ENCODE measurements around the gene NAE1. TPM values are rescaled to one million over a fixed set of nuclear protein-coding genes. Genes with fewer than 3 reads are reported as not detected.

Gene NAE1
- total RNA-seq, 1 donor from 2014 or later = 41.8 TPM

- intact Hi-C loops (cut with DNase I) = no loop called here
- H3K36me3 ChIP-seq = no peaks in the 10 kb centered on the region
- H3K27ac ChIP-seq = no peak overlapping the region
- H3K4me3 ChIP-seq = no peak overlapping the region
- H3K4me1 ChIP-seq = peaks cover 12% of the 10 kb centered on the region
- no peak for ATAC-seq
- no peak for TF ChIP-seq CTCF (IDR thresholded peaks at IDR 0.05)
- no peak for DNase-seq
- H3K27me3 ChIP-seq = peaks cover 26% of the 10 kb centered on the region
- H3K9me3 ChIP-seq = no peaks in the 10 kb centered on the region
These were observed 10.1 kb upstream of the NAE1 start for GRCh38 chr16:66840883-66841282.

- no peak for DNase-seq
- Histone ChIP-seq H3K36me3 (no peaks in the 10 kb centered on the region), H3K4me1 (peaks cover 4% of the 10 kb centered on the region), H3K27me3 (no peaks in the 10 kb centered on the region), H3K4me3 (no peak overlapping the region), H3K9me3 (no peaks in the 10 kb centered on the region), H3K27ac (no peak overlapping the region)
- intact Hi-C loops (cut with DNase I) = no loop called here
- no peak for ATAC-seq
- TF ChIP-seq CTCF (IDR thresholded peaks at IDR 0.05) = no peak
These were observed 4.0 kb upstream of the NAE1 start for GRCh38 chr16:66834746-66835145.

- intact Hi-C loops (cut with DNase I) = no loop called here
- Histone ChIP-seq H3K27me3 (no peaks in the 10 kb centered on the region), H3K4me3 (no peak overlapping the region), H3K36me3 (peaks cover 2% of the 10 kb centered on the region), H3K9me3 (no peaks in the 10 kb centered on the region), H3K27ac (no peak overlapping the region), H3K4me1 (peaks cover 18% of the 10 kb centered on the region)
- DNase-seq (no peak), ATAC-seq (no peak)
- TF ChIP-seq CTCF (IDR thresholded peaks at IDR 0.05) = no peak
These were observed 2.0 kb upstream of the NAE1 start for GRCh38 chr16:66832661-66833305.

- no peak for DNase-seq
- TF ChIP-seq CTCF (IDR thresholded peaks at IDR 0.05) = no peak
- no peak for ATAC-seq
- Histone ChIP-seq H3K27ac (no peak overlapping the region), H3K9me3 (no peaks in the 10 kb centered on the region), H3K36me3 (peaks cover 8% of the 10 kb centered on the region), H3K27me3 (no peaks in the 10 kb centered on the region), H3K4me3 (no peak overlapping the region), H3K4me1 (peaks cover 18% of the 10 kb centered on the region)
- intact Hi-C loops (cut with DNase I) = no loop called here
These were observed 1.4 kb upstream of the NAE1 start for GRCh38 chr16:66832190-66832589.

GRCh38 chr16:66824006-66824405 is 6.8 kb downstream of the NAE1 start:
- Histone ChIP-seq H3K27me3 (no peaks in the 10 kb centered on the region), H3K4me1 (peaks cover 7% of the 10 kb centered on the region), H3K4me3 (no peak overlapping the region), H3K36me3 (peaks cover 76% of the 10 kb centered on the region), H3K27ac (no peak overlapping the region), H3K9me3 (no peaks in the 10 kb centered on the region)
- intact Hi-C loops (cut with DNase I) = no loop called here
- DNase-seq (no peak), ATAC-seq (no peak)
- TF ChIP-seq CTCF (IDR thresholded peaks at IDR 0.05) = no peak

- H3K36me3 ChIP-seq = peaks cover 93% of the 10 kb centered on the region
- TF ChIP-seq CTCF (IDR thresholded peaks at IDR 0.05) = no peak
- DNase-seq = no peak
- no peaks in the 10 kb centered on the region for H3K4me1 ChIP-seq
- no peaks in the 10 kb centered on the region for H3K9me3 ChIP-seq
- no peak overlapping the region for H3K27ac ChIP-seq
- no peak for ATAC-seq
- no peak overlapping the region for H3K4me3 ChIP-seq
- no peaks in the 10 kb centered on the region for H3K27me3 ChIP-seq
- intact Hi-C loops (cut with DNase I) = no loop called here
These were observed 16.0 kb downstream of the NAE1 start for GRCh38 chr16:66814734-66815133.
